ENCODE measurements around the gene KCNK6.

The KCNK6 gene

DNA sequence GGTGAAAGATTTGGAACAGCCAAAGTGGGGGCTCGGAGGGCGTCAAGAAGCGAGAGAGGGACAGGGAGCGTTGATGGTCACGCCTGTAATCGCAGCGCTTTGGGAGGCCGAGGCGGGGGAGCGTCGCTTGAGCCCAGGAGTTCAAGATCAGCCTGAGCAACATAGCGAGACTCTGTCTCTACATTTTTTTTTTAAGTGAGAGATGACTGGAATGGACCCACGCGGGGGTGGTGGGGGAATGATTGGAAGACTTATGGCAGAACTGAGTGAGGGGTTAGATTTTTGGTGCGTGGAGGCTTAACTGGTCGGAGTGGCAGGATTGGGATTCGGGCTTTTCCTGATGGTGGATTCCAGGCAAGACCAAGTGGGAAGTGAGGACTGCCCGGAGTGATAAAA, 55.5 kb downstream of the KCNK6 start:
- no peak for DNase-seq (ENCODE audit: low spot score)
- TF ChIP-seq, protein P1, sequence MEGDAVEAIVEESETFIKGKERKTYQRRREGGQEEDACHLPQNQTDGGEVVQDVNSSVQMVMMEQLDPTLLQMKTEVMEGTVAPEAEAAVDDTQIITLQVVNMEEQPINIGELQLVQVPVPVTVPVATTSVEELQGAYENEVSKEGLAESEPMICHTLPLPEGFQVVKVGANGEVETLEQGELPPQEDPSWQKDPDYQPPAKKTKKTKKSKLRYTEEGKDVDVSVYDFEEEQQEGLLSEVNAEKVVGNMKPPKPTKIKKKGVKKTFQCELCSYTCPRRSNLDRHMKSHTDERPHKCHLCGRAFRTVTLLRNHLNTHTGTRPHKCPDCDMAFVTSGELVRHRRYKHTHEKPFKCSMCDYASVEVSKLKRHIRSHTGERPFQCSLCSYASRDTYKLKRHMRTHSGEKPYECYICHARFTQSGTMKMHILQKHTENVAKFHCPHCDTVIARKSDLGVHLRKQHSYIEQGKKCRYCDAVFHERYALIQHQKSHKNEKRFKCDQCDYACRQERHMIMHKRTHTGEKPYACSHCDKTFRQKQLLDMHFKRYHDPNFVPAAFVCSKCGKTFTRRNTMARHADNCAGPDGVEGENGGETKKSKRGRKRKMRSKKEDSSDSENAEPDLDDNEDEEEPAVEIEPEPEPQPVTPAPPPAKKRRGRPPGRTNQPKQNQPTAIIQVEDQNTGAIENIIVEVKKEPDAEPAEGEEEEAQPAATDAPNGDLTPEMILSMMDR (IDR thresholded peaks at IDR 0.05; ENCODE audit: borderline replicate concordance, control extremely low read depth, extremely low read depth, insufficient read depth, missing control alignments) = no peak
- in situ Hi-C loops (cut with MboI; ENCODE audit: low sequenced_read_pairs, unreplicated experiment) = no loop called here

DNA sequence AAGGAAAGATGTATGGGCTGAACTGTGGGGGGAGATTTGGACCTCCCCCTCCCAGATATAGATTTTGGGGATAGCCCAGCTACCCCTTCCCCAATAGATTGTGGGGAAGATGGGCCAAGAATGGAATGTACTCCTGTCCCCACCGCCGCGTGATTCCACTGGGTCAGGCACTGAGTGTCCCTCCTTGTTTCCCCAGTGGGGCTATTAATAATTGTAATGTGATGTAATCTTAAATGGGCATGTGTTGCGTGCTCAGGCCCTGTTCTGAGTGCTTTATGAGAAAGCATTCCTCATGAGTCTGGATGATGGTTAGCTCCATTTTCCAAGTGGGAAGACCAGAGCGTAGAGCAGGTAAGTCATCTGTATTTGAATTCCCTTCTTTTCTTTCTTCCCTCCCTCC, 56.1 kb downstream of the KCNK6 start:
- TF ChIP-seq, protein P1 (IDR thresholded peaks at IDR 0.05; ENCODE audit: borderline replicate concordance, control extremely low read depth, extremely low read depth, insufficient read depth, missing control alignments) = no peak
- no peak for DNase-seq (ENCODE audit: low spot score)
- in situ Hi-C loops (cut with MboI; ENCODE audit: low sequenced_read_pairs, unreplicated experiment) = no loop called here

DNA sequence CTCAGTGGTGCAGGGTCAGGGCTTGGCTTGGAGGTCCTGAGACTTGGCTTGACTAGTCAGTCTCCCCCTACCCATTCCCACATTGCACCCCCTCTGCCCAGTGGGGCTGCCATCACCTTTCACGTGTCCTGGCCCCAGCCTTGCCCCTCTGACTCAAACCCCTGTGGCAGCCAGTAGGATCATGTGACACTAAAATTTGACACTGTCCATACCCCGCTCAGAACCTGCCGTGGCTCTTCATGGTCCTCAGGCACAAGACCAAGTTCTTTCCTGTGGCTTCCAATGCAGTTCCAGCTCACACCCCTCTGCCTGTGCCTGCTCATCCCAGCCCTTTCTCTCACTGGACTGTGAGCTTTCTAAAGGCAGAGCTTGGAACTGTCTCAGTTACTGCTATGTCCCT, 56.9 kb downstream of the KCNK6 start:
- DNase-seq (ENCODE audit: low spot score) = no peak
- in situ Hi-C loops (cut with MboI; ENCODE audit: low sequenced_read_pairs, unreplicated experiment) = no loop called here
- TF ChIP-seq, protein P1 (IDR thresholded peaks at IDR 0.05; ENCODE audit: borderline replicate concordance, control extremely low read depth, extremely low read depth, insufficient read depth, missing control alignments) = no peak

DNA sequence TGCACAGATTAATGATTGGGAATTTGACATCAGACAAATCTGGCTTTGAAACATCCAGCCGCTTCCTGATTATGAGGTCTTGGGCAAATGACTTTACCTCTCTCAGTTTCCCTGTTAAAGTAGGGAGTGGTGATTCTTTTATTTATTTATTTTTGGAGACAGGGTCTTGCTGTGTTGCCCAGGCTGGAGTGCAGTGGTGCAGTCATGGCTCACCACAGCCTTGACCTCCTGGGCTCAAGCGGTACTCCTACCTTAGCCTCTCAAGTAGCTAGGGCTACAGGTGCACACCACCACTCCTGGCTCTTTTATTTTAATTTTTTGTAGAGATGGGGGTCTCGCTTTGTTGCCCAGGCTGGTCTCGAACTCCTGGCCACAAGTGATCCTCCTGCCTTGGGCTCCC, 57.4 kb downstream of the KCNK6 start:
- TF ChIP-seq, protein P1 (IDR thresholded peaks at IDR 0.05; ENCODE audit: borderline replicate concordance, control extremely low read depth, extremely low read depth, insufficient read depth, missing control alignments) = no peak
- in situ Hi-C loops (cut with MboI; ENCODE audit: low sequenced_read_pairs, unreplicated experiment) = no loop called here

DNA sequence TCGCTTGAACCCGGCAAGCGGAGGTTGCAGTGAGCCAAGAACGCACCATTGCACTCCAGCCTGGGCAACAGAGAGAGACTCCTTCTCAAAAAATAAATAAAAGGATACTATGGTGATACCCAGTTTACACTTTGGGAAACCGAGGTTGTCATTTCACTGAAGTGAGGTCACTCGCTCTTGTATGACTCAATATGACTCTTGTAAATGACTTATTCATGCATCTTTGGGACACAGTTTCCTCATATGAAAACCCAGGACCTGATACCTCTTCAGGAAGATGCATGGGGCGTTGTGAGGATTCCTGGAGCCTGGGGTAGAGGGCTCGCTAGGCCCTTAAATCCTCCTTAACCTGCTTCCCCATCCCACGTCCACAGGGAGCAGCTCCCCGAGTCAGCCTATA, 59.2 kb downstream of the KCNK6 start:
- in situ Hi-C loops (cut with MboI; ENCODE audit: low sequenced_read_pairs, unreplicated experiment) = no loop called here
- TF ChIP-seq, protein P1 (IDR thresholded peaks at IDR 0.05; ENCODE audit: borderline replicate concordance, control extremely low read depth, extremely low read depth, insufficient read depth, missing control alignments) = no peak
- no peak for DNase-seq (ENCODE audit: low spot score)

More for the DNA sequence above, 57.4 kb downstream of the KCNK6 start:
- DNase-seq (ENCODE audit: low spot score) = no peak

DNA sequence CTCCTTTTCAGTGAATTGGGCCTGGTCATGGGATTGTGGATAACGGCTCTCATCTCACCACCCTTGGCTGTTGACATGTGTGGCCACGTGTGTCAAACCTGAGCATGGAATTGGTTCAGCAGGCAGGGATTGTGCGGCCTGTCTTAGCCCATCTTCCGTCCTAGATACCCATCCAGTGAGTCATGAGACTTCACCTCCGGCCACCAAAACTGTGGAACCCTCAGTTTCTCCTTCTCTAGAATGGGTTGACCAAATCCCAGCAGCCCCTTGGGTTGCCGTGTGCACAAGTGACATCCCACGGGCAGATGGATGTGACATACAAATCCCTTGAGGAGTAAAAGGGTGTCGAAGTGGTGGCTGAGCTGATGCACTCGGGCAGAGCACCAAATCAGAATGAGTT, 61.5 kb downstream of the KCNK6 start:
- in situ Hi-C loops (cut with MboI; ENCODE audit: low sequenced_read_pairs, unreplicated experiment) = no loop called here
- TF ChIP-seq, protein P1 (IDR thresholded peaks at IDR 0.05; ENCODE audit: borderline replicate concordance, control extremely low read depth, extremely low read depth, insufficient read depth, missing control alignments) = no peak
- no peak for DNase-seq (ENCODE audit: low spot score)

Measured in GM13976 (cell line).